Measurements from ENCODE around the gene DUSP2. TPM values are rescaled to one million over a fixed set of nuclear protein-coding genes. Genes with fewer than 3 reads are reported as not detected.

DUSP2 gene
- total RNA-seq: 1.0 and 1.1 TPM in 2 replicates
- long read RNA-seq: 0 reads

- Mint-ChIP-seq H3K27me3 (ENCODE audit: low read depth) (peaks cover 45% of the 10 kb centered on the region), H3K9me3 (no peaks in the 10 kb centered on the region), H3K27ac (ENCODE audit: unreplicated experiment) (no peak within 1 kb of the TSS), H3K4me3 (peak within 1 kb of the TSS; percentile 56), H3K36me3 (ENCODE audit: low read depth) (no peaks in the 10 kb centered on the region), H3K4me1 (peaks cover 13% of the 10 kb centered on the region)
- DNase-seq (ENCODE audit: low read depth, low spot score): no peak
- no peak for TF ChIP-seq CTCF (conservative IDR thresholded peaks at IDR 0.05)
Observed at GRCh38 chr2:96145036-96145847, at the start of gene DUSP2. DUSP2 (minus strand) TSS chr2:96145440; CDS start chr2:96145354, 86 bp downstream.

GRCh38 chr2:96191937-96192670 lies 46.9 kb upstream of the DUSP2 start:
- Mint-ChIP-seq H3K4me1 (no peaks in the 10 kb centered on the region), H3K9me3 (no peaks in the 10 kb centered on the region), H3K4me3 (no peak overlapping the region), H3K36me3 (ENCODE audit: low read depth) (peaks cover 12% of the 10 kb centered on the region), H3K27me3 (ENCODE audit: low read depth) (no peaks in the 10 kb centered on the region), H3K27ac (ENCODE audit: unreplicated experiment) (no peak overlapping the region)
- TF ChIP-seq CTCF (conservative IDR thresholded peaks at IDR 0.05): no peak
- DNase-seq (ENCODE audit: low read depth, low spot score): no peak

- no peak overlapping the region for H3K4me3 Mint-ChIP-seq
- H3K27ac Mint-ChIP-seq (ENCODE audit: unreplicated experiment): no peak overlapping the region
- TF ChIP-seq CTCF (conservative IDR thresholded peaks at IDR 0.05): no peak
- no peaks in the 10 kb centered on the region for H3K27me3 Mint-ChIP-seq (ENCODE audit: low read depth)
- peaks cover 19% of the 10 kb centered on the region for H3K36me3 Mint-ChIP-seq (ENCODE audit: low read depth)
- no peaks in the 10 kb centered on the region for H3K4me1 Mint-ChIP-seq
- H3K9me3 Mint-ChIP-seq: no peaks in the 10 kb centered on the region
- no peak for DNase-seq (ENCODE audit: low read depth, low spot score)
Observed at GRCh38 chr2:96188821-96189526, 43.7 kb upstream of the DUSP2 start.

- no peak overlapping the region for H3K27ac Mint-ChIP-seq (ENCODE audit: unreplicated experiment)
- no peaks in the 10 kb centered on the region for H3K4me1 Mint-ChIP-seq
- no peaks in the 10 kb centered on the region for H3K27me3 Mint-ChIP-seq (ENCODE audit: low read depth)
- no peak for DNase-seq (ENCODE audit: low read depth, low spot score)
- H3K9me3 Mint-ChIP-seq: no peaks in the 10 kb centered on the region
- H3K4me3 Mint-ChIP-seq: no peak overlapping the region
- no peak for TF ChIP-seq CTCF (conservative IDR thresholded peaks at IDR 0.05)
- peaks cover 19% of the 10 kb centered on the region for H3K36me3 Mint-ChIP-seq (ENCODE audit: low read depth)
Observed at GRCh38 chr2:96186562-96186961, 41.3 kb upstream of the DUSP2 start.

GRCh38 chr2:96185516-96185915 lies 40.3 kb upstream of the DUSP2 start:
- Mint-ChIP-seq H3K9me3 (no peaks in the 10 kb centered on the region), H3K27me3 (ENCODE audit: low read depth) (no peaks in the 10 kb centered on the region), H3K4me1 (no peaks in the 10 kb centered on the region), H3K36me3 (ENCODE audit: low read depth) (peaks cover 16% of the 10 kb centered on the region), H3K4me3 (no peak overlapping the region), H3K27ac (ENCODE audit: unreplicated experiment) (no peak overlapping the region)
- DNase-seq (ENCODE audit: low read depth, low spot score): no peak
- TF ChIP-seq CTCF (conservative IDR thresholded peaks at IDR 0.05): no peak

Data from neural crest cell (in vitro differentiated cells).